Smooth muscle cell (in vitro differentiated cells): ENCODE measurements around the gene RIMS3. TPM values are rescaled to one million over a fixed set of nuclear protein-coding genes. Genes with fewer than 3 reads are reported as not detected.
A peak's percentile ranks its signal among the peaks of the same experiment; 100 is the strongest.

Experiments used
- DNase-seq: peaks from one replicate; lab custom pipeline; 2025; ENCODE audit not compliant: unreplicated experiment; lab: John Stamatoyannopoulos, UW
- H2AFZ ChIP-seq: fragments of 200-600 bp; sonication (generic); 2 replicates; pipeline ENCODE4 v1.6.0; 2016; ENCODE audit warnings: antibody characterized with exemption, low read depth, mild to moderate bottlenecking
- H3F3A ChIP-seq: fragments of 200-600 bp; sonication (generic); 2 replicates; pipeline ENCODE4 v1.6.0; 2017; ENCODE audit warnings: antibody characterized with exemption, low read depth
- H3K27ac ChIP-seq: fragments of 200-600 bp; sonication (generic); 2 replicates; pipeline ENCODE4 v1.5.1; 2016; ENCODE audit warnings: low read depth, mild to moderate bottlenecking
- H3K27me3 ChIP-seq: fragments of 200-600 bp; sonication (generic); 2 replicates; pipeline ENCODE4 v1.6.1; 2016; ENCODE audit warnings: low read depth, mild to moderate bottlenecking
- H3K36me3 ChIP-seq: fragments of 200-600 bp; sonication (generic); 2 replicates; pipeline ENCODE4 v1.5.1; 2016; ENCODE audit warnings: low read depth
- H3K4me1 ChIP-seq: fragments of 200-600 bp; sonication (generic); 2 replicates; pipeline ENCODE4 v1.5.1; 2016; ENCODE audit warnings: low read depth
- H3K4me2 ChIP-seq: fragments of 200-600 bp; sonication (generic); 2 replicates; pipeline ENCODE4 v1.6.0; 2016; ENCODE audit warnings: mild to moderate bottlenecking
- H3K4me3 ChIP-seq: fragments of 200-600 bp; sonication (generic); 2 replicates; pipeline ENCODE4 v1.5.1; 2016; ENCODE audit warnings: mild to moderate bottlenecking
- H3K79me2 ChIP-seq: fragments of 200-600 bp; sonication (generic); 2 replicates; pipeline ENCODE4 v1.6.0; 2016; ENCODE audit warnings: low read depth, mild to moderate bottlenecking
- H3K9ac ChIP-seq: fragments of 200-600 bp; sonication (generic); 2 replicates; pipeline ENCODE4 v1.6.0; 2016; ENCODE audit warnings: low read depth
- H3K9me3 ChIP-seq: fragments of 200-600 bp; sonication (generic); replicated peaks from 2 replicates; pipeline ENCODE4 v1.5.1; 2016; ENCODE audit warnings: low read depth
- H4K20me1 ChIP-seq: fragments of 200-600 bp; sonication (generic); 2 replicates; pipeline ENCODE4 v1.6.0; 2016; ENCODE audit warnings: low read depth
- WGBS: methylation state at CpG from one replicate; pipeline ENCODE4 v1.1.7; 2016; ENCODE audit warnings: low lambda C conversion rate; 5-methylcytosine and 5-hydroxymethylcytosine counted together
- polyA plus RNA-seq: library from polyadenylated mRNA; unstranded; fragments of >200 nt; fragmentation: Nextera tagmentation; extraction: Ambion mirVana; gene quantifications from 2 replicates; pipeline ENCODE4 v1.2.1, GENCODE V29; 2016
- total RNA-seq: library from RNA; depleted of rRNA; stranded (reverse); fragments of >200 nt; gene quantifications from 2 replicates; pipeline ENCODE4 v1.2.3, GENCODE V29; 2014
- TF ChIP-seq, protein P1 (sequence below): fragments of 200-600 bp; sonication (generic); IDR thresholded peaks from 2 replicates; pipeline ENCODE4 v1.5.1; 2017; ENCODE audit warnings: borderline replicate concordance, mild to moderate bottlenecking, antibody characterized with exemption; ENCODE audit not compliant: insufficient read depth, poor library complexity, severe bottlenecking

The RIMS3 gene
- total and polyA plus RNA-seq, 2 experiments from 2014 or later = 0.33 to 2.6 TPM

DNA sequence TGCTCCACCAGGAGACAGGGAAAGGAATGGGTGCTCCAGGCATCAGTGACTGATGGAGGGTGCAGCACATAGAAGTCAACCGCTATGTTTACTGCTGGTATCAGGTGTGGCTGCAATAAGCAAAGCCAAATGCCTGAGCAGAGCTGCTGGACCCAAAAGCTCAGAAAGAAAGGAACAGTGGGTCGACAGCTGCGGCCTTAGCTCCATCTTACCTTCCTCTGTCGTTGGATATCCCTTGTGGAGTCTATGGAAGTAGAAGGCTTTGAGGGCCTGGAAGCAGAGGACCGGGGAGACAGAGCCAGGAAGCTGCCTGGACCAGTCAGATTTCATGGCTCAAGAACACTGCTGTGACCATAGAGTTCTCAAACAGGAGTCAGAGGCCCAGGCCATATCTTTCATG lies 45.3 kb downstream of the RIMS3 start:
- Histone ChIP-seq H3K4me1 (no peaks in the 10 kb centered on the region), H4K20me1 (no peaks in the 10 kb centered on the region), H3K27me3 (no peaks in the 10 kb centered on the region), H3K9ac (no peak overlapping the region), H3K4me2 (no peak overlapping the region), H3K27ac (no peak overlapping the region), H3F3A (no peaks in the 10 kb centered on the region), H3K36me3 (no peaks in the 10 kb centered on the region), H3K79me2 (no peaks in the 10 kb centered on the region), H2AFZ (no peak overlapping the region), H3K9me3 (no peaks in the 10 kb centered on the region), H3K4me3 (no peak overlapping the region)
- no peak for DNase-seq
- WGBS = 87% methylated on average over 5 of the region's 5 CpGs
- TF ChIP-seq, protein P1, sequence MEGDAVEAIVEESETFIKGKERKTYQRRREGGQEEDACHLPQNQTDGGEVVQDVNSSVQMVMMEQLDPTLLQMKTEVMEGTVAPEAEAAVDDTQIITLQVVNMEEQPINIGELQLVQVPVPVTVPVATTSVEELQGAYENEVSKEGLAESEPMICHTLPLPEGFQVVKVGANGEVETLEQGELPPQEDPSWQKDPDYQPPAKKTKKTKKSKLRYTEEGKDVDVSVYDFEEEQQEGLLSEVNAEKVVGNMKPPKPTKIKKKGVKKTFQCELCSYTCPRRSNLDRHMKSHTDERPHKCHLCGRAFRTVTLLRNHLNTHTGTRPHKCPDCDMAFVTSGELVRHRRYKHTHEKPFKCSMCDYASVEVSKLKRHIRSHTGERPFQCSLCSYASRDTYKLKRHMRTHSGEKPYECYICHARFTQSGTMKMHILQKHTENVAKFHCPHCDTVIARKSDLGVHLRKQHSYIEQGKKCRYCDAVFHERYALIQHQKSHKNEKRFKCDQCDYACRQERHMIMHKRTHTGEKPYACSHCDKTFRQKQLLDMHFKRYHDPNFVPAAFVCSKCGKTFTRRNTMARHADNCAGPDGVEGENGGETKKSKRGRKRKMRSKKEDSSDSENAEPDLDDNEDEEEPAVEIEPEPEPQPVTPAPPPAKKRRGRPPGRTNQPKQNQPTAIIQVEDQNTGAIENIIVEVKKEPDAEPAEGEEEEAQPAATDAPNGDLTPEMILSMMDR = no peak

DNA sequence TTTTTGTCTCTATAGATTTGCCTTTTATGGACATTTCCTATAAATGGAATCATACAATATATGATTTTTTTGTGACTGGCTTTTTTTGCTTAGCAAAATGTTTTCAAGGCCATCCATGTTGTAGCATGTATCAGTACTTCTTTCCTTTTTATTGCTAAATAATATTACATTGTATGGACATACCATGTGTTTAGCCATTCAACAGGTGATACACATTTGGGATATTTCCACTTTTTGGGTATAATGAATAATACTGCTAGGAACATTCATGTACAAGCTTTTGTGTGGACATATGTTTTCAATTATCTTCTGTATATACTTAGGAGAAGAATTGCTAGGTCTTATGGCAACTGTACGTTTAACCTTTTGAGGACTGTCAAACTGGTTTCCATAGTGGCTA lies 47.4 kb downstream of the RIMS3 start:
- Histone ChIP-seq H3K36me3 (no peaks in the 10 kb centered on the region), H4K20me1 (no peaks in the 10 kb centered on the region), H3K4me2 (no peak overlapping the region), H3K4me3 (no peak overlapping the region), H3K9me3 (no peaks in the 10 kb centered on the region), H3K27me3 (no peaks in the 10 kb centered on the region), H3K79me2 (no peaks in the 10 kb centered on the region), H3F3A (no peaks in the 10 kb centered on the region), H2AFZ (no peak overlapping the region), H3K9ac (no peak overlapping the region), H3K27ac (no peak overlapping the region), H3K4me1 (no peaks in the 10 kb centered on the region)
- WGBS = 77% methylated on average over 1 of the region's 1 CpG
- TF ChIP-seq, protein P1 = no peak
- no peak for DNase-seq

DNA sequence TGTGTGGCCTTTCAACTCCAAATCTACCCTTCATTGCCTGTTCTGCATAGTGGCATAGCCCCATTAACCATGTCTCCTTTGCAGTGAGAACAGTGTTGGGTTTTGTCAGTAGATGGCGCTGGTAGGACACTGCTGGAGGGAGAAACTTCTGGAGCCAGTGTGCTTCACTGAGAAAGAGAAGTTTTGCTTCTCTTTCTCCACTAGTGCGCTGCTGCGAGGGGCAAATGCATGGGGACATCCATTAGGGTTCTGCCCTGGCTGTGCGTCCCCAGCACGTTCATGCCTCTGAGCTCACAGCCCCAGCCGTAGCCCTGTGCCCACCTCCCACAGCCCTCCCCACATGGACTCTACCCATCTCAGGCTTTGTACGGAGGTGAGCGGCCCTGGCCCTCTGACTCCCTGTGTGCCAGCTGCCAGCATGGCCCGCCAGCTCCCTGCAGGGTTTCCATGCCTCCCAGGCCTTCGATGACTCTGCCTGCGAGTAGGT lies 53.1 kb downstream of the RIMS3 start:
- H3K4me2 ChIP-seq = no peak overlapping the region
- H3K27me3 ChIP-seq = peaks cover 6% of the 10 kb centered on the region
- H3K9me3 ChIP-seq = no peaks in the 10 kb centered on the region
- TF ChIP-seq, protein P1 = peak; percentile 78
- H3K27ac ChIP-seq = no peak overlapping the region
- no peak overlapping the region for H2AFZ ChIP-seq
- H4K20me1 ChIP-seq = no peaks in the 10 kb centered on the region
- no peaks in the 10 kb centered on the region for H3F3A ChIP-seq
- H3K79me2 ChIP-seq = no peaks in the 10 kb centered on the region
- no peaks in the 10 kb centered on the region for H3K4me1 ChIP-seq
- DNase-seq = peak; percentile 9
- H3K9ac ChIP-seq = no peak overlapping the region
- WGBS = 43% methylated on average over 11 of the region's 11 CpGs
- no peak overlapping the region for H3K4me3 ChIP-seq
- no peaks in the 10 kb centered on the region for H3K36me3 ChIP-seq

GRCh38 chr1:40610156-40610555 lies 55.3 kb downstream of the RIMS3 start:
- H3K27me3 ChIP-seq = peaks cover 6% of the 10 kb centered on the region
- H3K36me3 ChIP-seq = no peaks in the 10 kb centered on the region
- no peak overlapping the region for H3K4me3 ChIP-seq
- no peaks in the 10 kb centered on the region for H3F3A ChIP-seq
- TF ChIP-seq, protein P1 = no peak
- H3K27ac ChIP-seq = no peak overlapping the region
- H3K9me3 ChIP-seq = no peaks in the 10 kb centered on the region
- no peaks in the 10 kb centered on the region for H3K79me2 ChIP-seq
- 89% methylated on average over 7 of the region's 7 CpGs for WGBS
- no peak overlapping the region for H2AFZ ChIP-seq
- no peaks in the 10 kb centered on the region for H4K20me1 ChIP-seq
- no peak overlapping the region for H3K4me2 ChIP-seq
- H3K9ac ChIP-seq = no peak overlapping the region
- no peak for DNase-seq
- H3K4me1 ChIP-seq = no peaks in the 10 kb centered on the region
